Neural cell (in vitro differentiated cells): Measurements from ENCODE around the gene SLC22A8.

ENCODE experiments used
- MXI1 ChIP-seq: fragments of 450-650 bp; conservative IDR thresholded peaks from 2 replicates; pipeline ENCODE4 v1.6.1; 2014; ENCODE audit warnings: antibody characterized with exemption, mild to moderate bottlenecking; ENCODE audit not compliant: poor library complexity, severe bottlenecking
- POLR2AphosphoS5 ChIP-seq: IDR thresholded peaks from 2 replicates; pipeline ENCODE4 v1.6.1; 2012
- SMC3 ChIP-seq: fragments of 450-650 bp; conservative IDR thresholded peaks from 2 replicates; pipeline ENCODE4 v1.6.1; 2014; ENCODE audit warnings: antibody characterized with exemption, mild to moderate bottlenecking, moderate library complexity; ENCODE audit not compliant: poor library complexity
- TAF1 ChIP-seq: IDR thresholded peaks from 2 replicates; pipeline ENCODE4 v1.6.1; 2012; ENCODE audit warnings: low read depth
- TF ChIP-seq, protein P1 (sequence below): fragments of 450-650 bp; IDR thresholded peaks from 2 replicates; pipeline ENCODE4 v1.5.1; 2014; ENCODE audit warnings: antibody characterized with exemption, mild to moderate bottlenecking, moderate library complexity; ENCODE audit not compliant: poor library complexity, severe bottlenecking
- TF ChIP-seq, protein P2 (sequence below): IDR thresholded peaks from 2 replicates; pipeline ENCODE4 v1.6.1; 2012; ENCODE audit warnings: borderline replicate concordance

DNA sequence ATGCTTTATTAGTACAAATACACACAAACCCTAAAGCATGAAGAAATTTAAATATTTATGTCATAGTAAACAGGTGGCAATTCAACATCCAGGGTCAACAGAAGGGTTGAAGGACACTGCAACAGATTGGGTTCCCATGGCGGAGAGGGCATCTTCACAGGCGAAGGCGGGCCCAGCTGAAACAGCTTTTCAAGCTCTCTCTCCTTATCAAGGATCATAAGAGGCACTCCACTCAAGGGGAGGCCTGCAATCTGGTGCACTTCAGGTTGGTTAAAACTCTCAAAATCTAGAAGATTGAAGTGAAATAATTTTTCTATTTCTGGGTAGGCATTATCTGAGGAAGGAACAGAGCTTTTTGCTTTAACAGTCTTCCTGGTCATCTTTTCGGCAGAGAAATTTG is 16.8 kb upstream of the SLC22A8 start:
- TF ChIP-seq TAF1 (no peak), SMC3 (no peak), POLR2AphosphoS5 (no peak), MXI1 (no peak)
- TF ChIP-seq, protein P1, sequence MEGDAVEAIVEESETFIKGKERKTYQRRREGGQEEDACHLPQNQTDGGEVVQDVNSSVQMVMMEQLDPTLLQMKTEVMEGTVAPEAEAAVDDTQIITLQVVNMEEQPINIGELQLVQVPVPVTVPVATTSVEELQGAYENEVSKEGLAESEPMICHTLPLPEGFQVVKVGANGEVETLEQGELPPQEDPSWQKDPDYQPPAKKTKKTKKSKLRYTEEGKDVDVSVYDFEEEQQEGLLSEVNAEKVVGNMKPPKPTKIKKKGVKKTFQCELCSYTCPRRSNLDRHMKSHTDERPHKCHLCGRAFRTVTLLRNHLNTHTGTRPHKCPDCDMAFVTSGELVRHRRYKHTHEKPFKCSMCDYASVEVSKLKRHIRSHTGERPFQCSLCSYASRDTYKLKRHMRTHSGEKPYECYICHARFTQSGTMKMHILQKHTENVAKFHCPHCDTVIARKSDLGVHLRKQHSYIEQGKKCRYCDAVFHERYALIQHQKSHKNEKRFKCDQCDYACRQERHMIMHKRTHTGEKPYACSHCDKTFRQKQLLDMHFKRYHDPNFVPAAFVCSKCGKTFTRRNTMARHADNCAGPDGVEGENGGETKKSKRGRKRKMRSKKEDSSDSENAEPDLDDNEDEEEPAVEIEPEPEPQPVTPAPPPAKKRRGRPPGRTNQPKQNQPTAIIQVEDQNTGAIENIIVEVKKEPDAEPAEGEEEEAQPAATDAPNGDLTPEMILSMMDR = no peak
- TF ChIP-seq, protein P2, sequence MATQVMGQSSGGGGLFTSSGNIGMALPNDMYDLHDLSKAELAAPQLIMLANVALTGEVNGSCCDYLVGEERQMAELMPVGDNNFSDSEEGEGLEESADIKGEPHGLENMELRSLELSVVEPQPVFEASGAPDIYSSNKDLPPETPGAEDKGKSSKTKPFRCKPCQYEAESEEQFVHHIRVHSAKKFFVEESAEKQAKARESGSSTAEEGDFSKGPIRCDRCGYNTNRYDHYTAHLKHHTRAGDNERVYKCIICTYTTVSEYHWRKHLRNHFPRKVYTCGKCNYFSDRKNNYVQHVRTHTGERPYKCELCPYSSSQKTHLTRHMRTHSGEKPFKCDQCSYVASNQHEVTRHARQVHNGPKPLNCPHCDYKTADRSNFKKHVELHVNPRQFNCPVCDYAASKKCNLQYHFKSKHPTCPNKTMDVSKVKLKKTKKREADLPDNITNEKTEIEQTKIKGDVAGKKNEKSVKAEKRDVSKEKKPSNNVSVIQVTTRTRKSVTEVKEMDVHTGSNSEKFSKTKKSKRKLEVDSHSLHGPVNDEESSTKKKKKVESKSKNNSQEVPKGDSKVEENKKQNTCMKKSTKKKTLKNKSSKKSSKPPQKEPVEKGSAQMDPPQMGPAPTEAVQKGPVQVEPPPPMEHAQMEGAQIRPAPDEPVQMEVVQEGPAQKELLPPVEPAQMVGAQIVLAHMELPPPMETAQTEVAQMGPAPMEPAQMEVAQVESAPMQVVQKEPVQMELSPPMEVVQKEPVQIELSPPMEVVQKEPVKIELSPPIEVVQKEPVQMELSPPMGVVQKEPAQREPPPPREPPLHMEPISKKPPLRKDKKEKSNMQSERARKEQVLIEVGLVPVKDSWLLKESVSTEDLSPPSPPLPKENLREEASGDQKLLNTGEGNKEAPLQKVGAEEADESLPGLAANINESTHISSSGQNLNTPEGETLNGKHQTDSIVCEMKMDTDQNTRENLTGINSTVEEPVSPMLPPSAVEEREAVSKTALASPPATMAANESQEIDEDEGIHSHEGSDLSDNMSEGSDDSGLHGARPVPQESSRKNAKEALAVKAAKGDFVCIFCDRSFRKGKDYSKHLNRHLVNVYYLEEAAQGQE = no peak
